DMS79 treated with DMSO at 0.1 percent for 48 hours (cell line): Measurements from ENCODE around the gene GOLGA6L22.
"Not testable (repeated sequence)": the region's sequence is repeated elsewhere in the genome, so short reads cannot be mapped to it uniquely, and the experiment has no call there.

ENCODE experiments used
- DNase-seq: peaks from one replicate; lab custom pipeline; 2025; lab: John Stamatoyannopoulos, UW

The GOLGA6L22 gene

GRCh38 chr15:22458603-22459002 is at the start of gene GOLGA6L22:
Gene GOLGA6L22, plus strand, starts transcription at chr15:22458903. Its CDS starts 91 bp downstream, at chr15:22458994.
- not testable (repeated sequence) for DNase-seq

GRCh38 chr15:22417288-22417687 is 41.4 kb upstream of the GOLGA6L22 start:
- DNase-seq, result not testable (repeated sequence)

DNA sequence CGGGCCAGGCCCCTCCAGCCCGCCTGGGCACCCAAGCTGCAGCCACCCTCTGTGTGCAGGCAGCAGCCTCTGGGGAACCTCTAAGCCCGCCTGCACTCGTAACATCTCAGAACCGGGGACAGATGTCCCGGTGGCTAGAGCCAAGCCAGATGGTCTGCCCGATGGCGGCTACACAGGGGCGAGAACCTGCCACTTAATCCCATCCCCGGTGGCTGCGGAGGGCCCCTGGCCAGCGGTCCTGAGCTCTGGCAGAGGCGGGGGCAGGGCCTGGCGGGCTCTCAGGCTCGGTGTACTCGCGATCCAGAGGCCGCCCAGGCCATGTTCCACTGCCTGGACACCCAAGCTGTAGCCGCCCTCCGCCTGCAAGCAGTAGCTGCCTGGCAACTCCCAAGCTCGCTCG is 40.9 kb upstream of the GOLGA6L22 start:
- DNase-seq, result not testable (repeated sequence)

GRCh38 chr15:22418212-22418611 is 40.5 kb upstream of the GOLGA6L22 start:
- DNase-seq, result not testable (repeated sequence)

DNA sequence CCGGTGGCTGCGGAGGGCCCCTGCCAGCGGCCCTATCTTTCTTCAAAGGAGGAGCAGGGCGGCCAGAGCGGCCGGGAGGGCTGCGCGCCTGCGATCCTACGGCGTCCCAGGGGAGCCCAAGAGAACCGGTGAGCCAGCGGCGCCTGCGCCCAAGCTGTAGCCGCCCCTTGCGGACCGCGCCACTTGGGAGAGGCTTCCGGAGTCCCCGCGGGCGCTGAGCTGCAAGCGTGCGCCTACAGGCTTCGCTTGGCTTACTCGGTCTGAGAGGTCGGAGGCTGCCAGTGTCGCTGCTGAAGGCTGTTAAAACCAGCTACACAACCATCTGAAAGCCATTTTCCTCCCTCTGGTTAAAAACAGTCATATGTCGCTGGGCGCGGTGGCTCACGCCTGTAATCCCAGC is 40.0 kb upstream of the GOLGA6L22 start:
- DNase-seq, result not testable (repeated sequence)

DNA sequence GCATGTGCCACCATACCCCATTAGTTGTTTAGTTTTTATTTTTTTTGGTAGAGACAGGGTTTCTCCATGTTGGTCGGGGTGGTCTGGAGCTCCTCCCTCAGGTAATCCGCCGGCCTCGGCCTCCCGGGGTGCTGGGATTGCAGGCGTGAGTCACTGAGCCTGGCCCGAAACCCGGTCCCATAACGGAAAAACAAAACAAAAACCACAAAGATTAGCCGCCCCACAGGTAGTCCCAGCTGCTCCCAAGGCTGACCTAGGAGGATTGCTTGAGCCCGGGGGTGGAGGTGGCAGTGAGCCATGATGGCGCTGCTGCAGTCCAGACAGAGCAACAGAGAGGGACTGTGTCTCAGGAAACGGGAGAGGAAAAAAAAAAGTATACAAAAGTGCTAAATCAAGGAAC is 38.4 kb upstream of the GOLGA6L22 start:
- DNase-seq, result not testable (repeated sequence)

DNA sequence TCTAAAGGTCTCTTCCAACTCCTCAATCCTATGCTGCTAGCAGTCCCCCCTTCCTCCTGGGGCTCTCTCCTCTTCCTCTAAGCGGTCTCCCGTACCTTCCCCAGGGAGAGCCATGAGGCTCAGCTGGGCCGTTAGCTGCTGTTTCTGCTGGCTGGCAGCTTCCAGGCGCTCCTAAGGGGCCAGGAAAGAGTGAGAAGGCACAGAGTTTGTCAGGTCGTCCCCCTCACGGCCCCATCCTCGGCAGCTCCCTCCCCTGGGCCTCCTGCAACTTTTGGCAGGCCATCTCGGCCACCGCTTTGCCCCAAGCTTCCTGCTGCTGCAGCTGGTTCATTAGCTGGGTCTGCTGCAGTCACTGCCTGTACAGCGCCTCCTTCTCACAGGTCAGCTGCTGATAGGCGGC is 29.3 kb upstream of the GOLGA6L22 start:
- DNase-seq, result not testable (repeated sequence)

- DNase-seq, result not testable (repeated sequence)
Observed at GRCh38 chr15:22431687-22432086, 27.0 kb upstream of the GOLGA6L22 start.

- not testable (repeated sequence) for DNase-seq
Observed at GRCh38 chr15:22494490-22495113, 35.9 kb downstream of the GOLGA6L22 start.

GRCh38 chr15:22497200-22497599 is 38.5 kb downstream of the GOLGA6L22 start:
- not testable (repeated sequence) for DNase-seq

DNA sequence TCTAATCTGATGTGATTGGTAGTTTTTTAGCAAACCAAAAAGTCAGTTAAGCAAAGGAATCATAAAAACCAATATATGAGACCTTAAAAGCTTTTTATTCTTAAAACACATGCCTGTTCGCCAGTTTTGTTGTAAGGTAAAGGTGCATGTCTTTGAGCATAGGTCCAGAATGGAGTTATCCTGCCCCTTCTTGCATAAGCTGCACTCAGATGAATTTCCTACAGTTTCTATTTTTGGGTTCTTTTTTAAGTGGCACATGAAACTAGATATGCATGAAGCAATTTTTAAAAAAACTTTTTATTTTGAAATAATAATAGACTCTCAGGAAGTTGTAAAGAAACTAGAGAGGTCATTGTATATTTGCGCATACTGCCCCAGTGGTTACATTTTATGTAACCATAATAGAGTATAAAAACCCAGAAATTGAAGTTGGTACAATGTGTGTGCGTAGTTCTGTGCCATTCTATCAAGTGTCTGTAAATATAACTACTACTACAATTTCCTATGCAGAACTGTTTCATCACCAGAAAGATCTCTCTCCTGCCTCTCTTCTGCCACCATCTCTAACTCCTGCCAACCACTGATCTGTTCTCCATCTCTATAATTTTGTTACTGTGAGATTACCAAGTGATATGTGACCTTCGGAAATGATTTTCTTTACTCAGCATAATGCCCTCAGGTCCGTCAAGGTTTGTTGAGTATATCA is 39.7 kb downstream of the GOLGA6L22 start:
- not testable (repeated sequence) for DNase-seq

DNA sequence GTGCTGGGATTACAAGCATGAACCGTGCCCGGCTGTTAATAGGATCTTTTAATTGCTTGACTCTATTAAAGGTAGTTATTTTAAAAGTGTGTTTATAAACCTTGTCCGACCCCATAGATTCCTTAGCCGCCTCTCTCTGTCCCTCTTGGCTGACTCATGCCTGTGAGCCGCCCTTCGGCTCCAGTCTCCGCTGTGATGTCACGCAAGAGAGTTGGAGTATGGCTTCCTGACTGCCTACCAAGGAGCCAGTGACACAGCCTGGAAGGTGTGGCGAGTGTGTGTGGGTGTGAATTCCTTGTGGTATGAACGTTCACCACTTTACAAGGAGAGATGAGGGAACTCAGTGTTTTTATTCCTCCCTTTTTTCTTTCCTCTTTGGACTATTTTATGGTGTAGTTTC is 43.6 kb downstream of the GOLGA6L22 start:
- not testable (repeated sequence) for DNase-seq

DNA sequence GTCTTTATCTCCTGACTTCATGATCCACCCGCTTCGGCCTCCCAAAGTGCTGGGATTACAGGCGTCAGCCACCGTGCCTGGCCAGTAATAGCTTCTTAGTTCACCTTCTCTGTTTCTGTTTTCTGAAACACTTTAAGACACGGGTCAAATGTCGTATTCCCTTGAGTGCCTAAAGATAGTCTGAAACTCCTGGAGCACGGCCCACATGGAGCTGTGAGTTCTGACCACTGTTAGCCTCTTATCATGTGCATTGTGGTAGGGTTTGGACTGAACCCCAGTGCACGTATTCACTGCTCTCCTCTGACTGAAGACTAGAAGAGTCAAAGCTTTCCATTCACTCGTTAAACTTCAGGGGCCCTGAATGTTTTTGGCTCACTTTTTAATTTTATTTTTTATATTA is 48.3 kb downstream of the GOLGA6L22 start:
- DNase-seq, result not testable (repeated sequence)

DNA sequence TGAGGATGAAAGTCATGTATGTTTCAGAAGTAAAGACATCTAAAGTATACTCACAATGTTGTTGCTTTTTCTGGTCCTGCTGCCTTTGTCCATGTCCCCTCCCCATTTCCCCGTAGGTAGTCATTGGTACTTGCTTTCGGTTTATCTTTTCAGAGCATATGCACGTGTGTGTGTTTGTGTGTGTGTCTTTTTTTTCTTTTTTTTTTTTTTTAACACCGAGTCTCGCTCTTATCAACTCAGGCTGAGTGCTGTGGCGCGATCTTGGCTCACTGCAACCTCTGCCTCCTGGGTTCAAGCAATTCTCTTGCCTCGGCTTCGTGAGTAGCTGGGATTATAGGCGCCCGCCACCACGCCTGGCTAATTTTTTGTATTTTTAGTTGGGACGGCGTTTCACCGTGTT is 57.4 kb downstream of the GOLGA6L22 start:
- not testable (repeated sequence) for DNase-seq
